Tongue (tissue), 2 donors: ENCODE data around the gene TMTC1. TPM values are rescaled to one million over a fixed set of nuclear protein-coding genes. Genes with fewer than 3 reads are reported as not detected.

ENCODE experiments used
- DNase-seq: peaks from one replicate; pipeline ENCODE4 v3.0.0-alpha.2; 2015
- total RNA-seq: library from RNA; depleted of rRNA; stranded (reverse); fragments of >200 nt; gene quantifications from one replicate; pipeline ENCODE4 v1.2.3, GENCODE V29; 2014

The TMTC1 gene
- total RNA-seq, 1 donor from 2014 or later = 67.0 TPM

- no peak for DNase-seq
These were observed 3.7 kb downstream of the TMTC1 start for GRCh38 chr12:29780084-29780483.

- DNase-seq = no peak
These were observed 5.2 kb downstream of the TMTC1 start for GRCh38 chr12:29778531-29778930.

- DNase-seq = no peak
These were observed 10.7 kb downstream of the TMTC1 start for GRCh38 chr12:29773076-29773475.

- DNase-seq = no peak
These were observed 12.0 kb downstream of the TMTC1 start for GRCh38 chr12:29771786-29772185.

GRCh38 chr12:29771165-29771564 is 12.6 kb downstream of the TMTC1 start:
- no peak for DNase-seq

- peak; percentile 81 for DNase-seq
These were observed 14.4 kb downstream of the TMTC1 start for GRCh38 chr12:29769162-29769858.

- DNase-seq = peak; percentile 34
These were observed 15.4 kb downstream of the TMTC1 start for GRCh38 chr12:29768372-29768771.

GRCh38 chr12:29763301-29763683 is 20.4 kb downstream of the TMTC1 start:
- DNase-seq = peak; percentile 65

- DNase-seq = peak; percentile 90
These were observed 21.0 kb downstream of the TMTC1 start for GRCh38 chr12:29762637-29763300.

- DNase-seq = no peak
These were observed 23.8 kb downstream of the TMTC1 start for GRCh38 chr12:29759950-29760349.

GRCh38 chr12:29756741-29757390 is 26.9 kb downstream of the TMTC1 start:
- no peak for DNase-seq

- no peak for DNase-seq
These were observed 29.2 kb downstream of the TMTC1 start for GRCh38 chr12:29754235-29755189.

GRCh38 chr12:29752121-29752520 is 31.6 kb downstream of the TMTC1 start:
- DNase-seq = no peak

- DNase-seq = no peak
These were observed 32.1 kb downstream of the TMTC1 start for GRCh38 chr12:29751676-29752075.

- DNase-seq = no peak
These were observed 32.9 kb downstream of the TMTC1 start for GRCh38 chr12:29750928-29751220.

- no peak for DNase-seq
These were observed 33.4 kb downstream of the TMTC1 start for GRCh38 chr12:29750131-29750927.

- DNase-seq = no peak
These were observed 39.4 kb downstream of the TMTC1 start for GRCh38 chr12:29744365-29744764.

GRCh38 chr12:29743801-29744200 is 39.9 kb downstream of the TMTC1 start:
- peak; percentile 92 for DNase-seq

GRCh38 chr12:29743077-29743476 is 40.7 kb downstream of the TMTC1 start:
- no peak for DNase-seq

GRCh38 chr12:29742646-29743045 is 41.1 kb downstream of the TMTC1 start:
- DNase-seq = no peak

GRCh38 chr12:29741342-29742241 is 42.1 kb downstream of the TMTC1 start:
- DNase-seq = no peak
